ENCODE measurements around the gene PRR19. TPM values are rescaled to one million over a fixed set of nuclear protein-coding genes. Genes with fewer than 3 reads are reported as not detected.

PRR19 gene
- polyA plus RNA-seq, 3 donors: 0.35 to 0.51 (median 0.38) TPM

- no peak overlapping the region for H2AFZ ChIP-seq (ENCODE audit: insufficient read depth, low read depth, low read length, poor library complexity, severe bottlenecking)
- WGBS (ENCODE audit: insufficient coverage): 0% methylated on average over 8 of the region's 27 CpGs
- H3K27ac ChIP-seq (ENCODE audit: low read depth in 1 of 2, low read length in 2 of 2): peak overlapping the region; percentile 4 to 36
- H3K4me3 ChIP-seq (replicated peaks in 1 of 3; ENCODE audit: low read depth in 2 of 3, low read length in 3 of 3): peak overlapping the region; percentile 79 to 99 (median 99)
- Mint-ChIP-seq H3K4me3 (peak overlapping the region; percentile 88 to 96), H3K27ac (peak overlapping the region; percentile 78 to 93 (median 84)), H3K4me1 (peaks cover 39% of the 10 kb centered on the region), H3K27me3 (ENCODE audit: low read depth in 3 of 3) (peaks cover 15 to 21% (median 18%) of the 10 kb centered on the region in 3 donors), H3K36me3 (peaks cover 13 to 19% of the 10 kb centered on the region in 2 donors), H3K9me3 (no peaks in the 10 kb centered on the region)
- intact Hi-C loops (cut with micrococcal nuclease): loop anchor here in 1 of 2 donors (5.0 kb wide), 2 partner anchors 35 kb away; partner anchors contain the start of gene DEDD2
- peaks cover 40 to 47% of the 10 kb centered on the region in 2 donors for H3K4me1 ChIP-seq (ENCODE audit: control insufficient read depth in 1 of 2, insufficient read depth in 2 of 2, low read length in 2 of 2)
- no peak for TF ChIP-seq CTCF (IDR thresholded peaks at IDR 0.05)
- H3K9ac ChIP-seq (ENCODE audit: insufficient read depth, low read length, poor library complexity, severe bottlenecking): peak overlapping the region; percentile 56
- peaks cover 4 to 17% of the 10 kb centered on the region in 2 donors for H3K36me3 ChIP-seq (replicated peaks in 1 of 2; ENCODE audit: control insufficient read depth in 1 of 2, insufficient read depth in 2 of 2, low read length in 2 of 2)
- DNase-seq: peak in 2 of 3 donors; percentile 34 to 77
- no peaks in the 10 kb centered on the region for H3K9me3 ChIP-seq (replicated peaks in 1 of 2; ENCODE audit: control insufficient read depth in 1 of 2, insufficient read depth in 1 of 2, low read length in 2 of 2)
- peaks cover 59% of the 10 kb centered on the region for H4K20me1 ChIP-seq (ENCODE audit: insufficient read depth, low read length)
- H3K79me2 ChIP-seq (ENCODE audit: insufficient read depth, low read length): peaks cover 41% of the 10 kb centered on the region
- peaks cover 3 to 14% of the 10 kb centered on the region in 2 donors for H3K27me3 ChIP-seq (ENCODE audit: control insufficient read depth in 2 of 2, insufficient read depth in 2 of 2, low read length in 2 of 2)
- peak overlapping the region; percentile 92 for H3K4me2 ChIP-seq (replicated peaks; ENCODE audit: extremely low read depth, low read length, poor library complexity, severe bottlenecking)
Observed at GRCh38 chr19:42252365-42253244, 49.3 kb upstream of the PRR19 start.

GRCh38 chr19:42253245-42254088 lies 48.5 kb upstream of the PRR19 start:
- peaks cover 40 to 47% of the 10 kb centered on the region in 2 donors for H3K4me1 ChIP-seq (ENCODE audit: control insufficient read depth in 1 of 2, insufficient read depth in 2 of 2, low read length in 2 of 2)
- intact Hi-C loops (cut with micrococcal nuclease): loop anchor here (2.0 to 5.0 kb wide), 3 partner anchors 15 to 36 kb away; partner anchors contain the start of genes CIC (in 2 of the 2) and DEDD2 (in 1 of the 2)

More at GRCh38 chr19:42253245-42254088, 48.5 kb upstream of the PRR19 start:
- peak overlapping the region; percentile 88 to 96 for H3K4me3 Mint-ChIP-seq
- H3K4me1 Mint-ChIP-seq: peaks cover 39% of the 10 kb centered on the region
- H2AFZ ChIP-seq (ENCODE audit: insufficient read depth, low read depth, low read length, poor library complexity, severe bottlenecking): no peak overlapping the region
- H3K36me3 Mint-ChIP-seq: peaks cover 13 to 19% of the 10 kb centered on the region in 2 donors
- H3K4me3 ChIP-seq (replicated peaks in 1 of 3; ENCODE audit: low read depth in 2 of 3, low read length in 3 of 3): peak overlapping the region; percentile 79 to 99 (median 99)
- H3K9ac ChIP-seq (ENCODE audit: insufficient read depth, low read length, poor library complexity, severe bottlenecking): peak overlapping the region; percentile 85
- WGBS (ENCODE audit: insufficient coverage): 0% methylated on average over 3 of the region's 71 CpGs
- H3K9me3 ChIP-seq (replicated peaks in 1 of 2; ENCODE audit: control insufficient read depth in 1 of 2, insufficient read depth in 1 of 2, low read length in 2 of 2): no peaks in the 10 kb centered on the region
- H3K9me3 Mint-ChIP-seq: peaks cover 0 to 2% (median 0%) of the 10 kb centered on the region in 7 donors
- peak overlapping the region; percentile 78 to 93 (median 84) for H3K27ac Mint-ChIP-seq
- peaks cover 17 to 30% (median 24%) of the 10 kb centered on the region in 3 donors for H3K27me3 Mint-ChIP-seq (ENCODE audit: low read depth in 3 of 3)
- H3K27me3 ChIP-seq (ENCODE audit: control insufficient read depth in 2 of 2, insufficient read depth in 2 of 2, low read length in 2 of 2): peaks cover 3 to 14% of the 10 kb centered on the region in 2 donors
- peaks cover 4 to 17% of the 10 kb centered on the region in 2 donors for H3K36me3 ChIP-seq (replicated peaks in 1 of 2; ENCODE audit: control insufficient read depth in 1 of 2, insufficient read depth in 2 of 2, low read length in 2 of 2)
- H4K20me1 ChIP-seq (ENCODE audit: insufficient read depth, low read length): peaks cover 52% of the 10 kb centered on the region
- peak in 1 of 3 donors; percentile 30 for DNase-seq
- H3K79me2 ChIP-seq (ENCODE audit: insufficient read depth, low read length): peaks cover 41% of the 10 kb centered on the region
- peak overlapping the region; percentile 92 for H3K4me2 ChIP-seq (replicated peaks; ENCODE audit: extremely low read depth, low read length, poor library complexity, severe bottlenecking)
- no peak for TF ChIP-seq CTCF (IDR thresholded peaks at IDR 0.05)
- H3K27ac ChIP-seq (ENCODE audit: low read depth in 1 of 2, low read length in 2 of 2): peak overlapping the region; percentile 85 to 88
